HEK293 (cell line): ENCODE measurements around the gene DCAF15.

Experiments used
- CTCF ChIA-PET: fragments of 350-600 bp; formaldehyde crosslinking; extraction: SDS; loops from one replicate; lab custom pipeline; 2021; ENCODE audit warnings: antibody characterized with exemption; lab: Yijun Ruan, JAX
- POLR2A ChIA-PET: fragments of 300-600 bp; formaldehyde crosslinking; extraction: SDS; loops from one replicate; lab custom pipeline; 2020; ENCODE audit warnings: antibody characterized with exemption, inconsistent platforms; lab: Yijun Ruan, JAX
- H3K27ac ChIP-seq: fragments of 200-500 bp; sonication (Bioruptor generic); 2 replicates; pipeline ENCODE4 v1.5.1; 2014; ENCODE audit warnings: low read depth, low read length, control low read depth, inconsistent platforms; ENCODE audit errors: extremely low read depth
- H3K36me3 ChIP-seq, 2 experiments: fragments of 200-500 bp in 1 of 2; sonication (Bioruptor generic) in 1 of 2; 1 replicate in 1 of 2; 2 replicates in 1 of 2; pipeline ENCODE4 v1.5.1; 2014 to 2017; ENCODE audit warnings: inconsistent platforms in 2 of 2, low read length in 2 of 2; ENCODE audit not compliant: control insufficient read depth in 2 of 2, insufficient read depth in 1 of 2
- H3K4me1 ChIP-seq: fragments of 200-500 bp; sonication (Bioruptor generic); 2 replicates; pipeline ENCODE4 v1.5.1; 2014; ENCODE audit warnings: mild to moderate bottlenecking, low read length, inconsistent platforms; ENCODE audit not compliant: control insufficient read depth, insufficient read depth
- H3K4me3 ChIP-seq: 2 replicates; pipeline ENCODE4 v1.5.1; 2011; ENCODE audit warnings: low read depth, mild to moderate bottlenecking, control low read depth, low read length, moderate library complexity
- H3K9me3 ChIP-seq: fragments of 200-500 bp; sonication (Bioruptor generic); 2 replicates; pipeline ENCODE4 v1.5.1; 2014; ENCODE audit warnings: low read depth, low read length, inconsistent platforms; ENCODE audit not compliant: control insufficient read depth, insufficient read depth
- GLI2 ChIP-seq: fragments of 450-650 bp; formaldehyde crosslinking; IDR thresholded peaks from 2 replicates; pipeline ENCODE4; 2017; ENCODE audit warnings: missing biosample characterization, missing genetic modification characterization, low read depth, borderline replicate concordance
- GLIS1 ChIP-seq: fragments of 450-650 bp; formaldehyde crosslinking; IDR thresholded peaks from 2 replicates; pipeline ENCODE4 v1.5.1; 2016; ENCODE audit warnings: missing biosample characterization, missing genetic modification characterization
- INSM2 ChIP-seq: fragments of 450-650 bp; formaldehyde crosslinking; IDR thresholded peaks from 2 replicates; pipeline ENCODE4 v1.5.1; 2016; ENCODE audit warnings: missing biosample characterization, missing genetic modification characterization
- KLF17 ChIP-seq: fragments of 450-650 bp; formaldehyde crosslinking; IDR thresholded peaks from 2 replicates; pipeline ENCODE4 v1.5.1; 2016; ENCODE audit warnings: missing biosample characterization, missing genetic modification characterization
- KLF9 ChIP-seq: fragments of 450-650 bp; formaldehyde crosslinking; IDR thresholded peaks from 2 replicates; pipeline ENCODE4 v1.5.1; 2016; ENCODE audit warnings: missing biosample characterization, missing genetic modification characterization, low read depth
- PRDM6 ChIP-seq: fragments of 450-650 bp; formaldehyde crosslinking; IDR thresholded peaks from 2 replicates; pipeline ENCODE4 v1.5.1; 2017; ENCODE audit warnings: missing biosample characterization, missing genetic modification characterization
- SCRT2 ChIP-seq: fragments of 450-650 bp; formaldehyde crosslinking; IDR thresholded peaks from 2 replicates; pipeline ENCODE4 v1.5.1; 2016; ENCODE audit warnings: missing biosample characterization, missing genetic modification characterization
- WT1 ChIP-seq: fragments of 450-650 bp; formaldehyde crosslinking; IDR thresholded peaks from 2 replicates; pipeline ENCODE4 v1.5.1; 2016; ENCODE audit warnings: missing biosample characterization, missing genetic modification characterization
- ZBTB48 ChIP-seq: fragments of 450-650 bp; formaldehyde crosslinking; IDR thresholded peaks from 2 replicates; pipeline ENCODE4 v1.5.1; 2016; ENCODE audit warnings: missing biosample characterization, missing genetic modification characterization
- ZFHX2 ChIP-seq: fragments of 450-650 bp; formaldehyde crosslinking; conservative IDR thresholded peaks from 2 replicates; pipeline ENCODE4 v1.5.1; 2016; ENCODE audit warnings: missing biosample characterization, missing genetic modification characterization
- ZFP3 ChIP-seq: fragments of 450-650 bp; formaldehyde crosslinking; IDR thresholded peaks from 2 replicates; pipeline ENCODE4 v1.5.1; 2016; ENCODE audit warnings: low read depth, missing biosample characterization, missing genetic modification characterization
- ZFP41 ChIP-seq: fragments of 450-650 bp; formaldehyde crosslinking; IDR thresholded peaks from 2 replicates; pipeline ENCODE4 v1.5.1; 2016; ENCODE audit warnings: missing biosample characterization, missing genetic modification characterization, borderline replicate concordance
- ZNF148 ChIP-seq: fragments of 450-650 bp; formaldehyde crosslinking; IDR thresholded peaks from 2 replicates; pipeline ENCODE4 v1.5.0; 2017; ENCODE audit warnings: missing biosample characterization, missing genetic modification characterization, borderline replicate concordance
- ZNF169 ChIP-seq: fragments of 450-650 bp; formaldehyde crosslinking; IDR thresholded peaks from 2 replicates; pipeline ENCODE4 v1.5.1; 2016; ENCODE audit warnings: missing biosample characterization, missing genetic modification characterization
- ZNF274 ChIP-seq, 2 experiments: fragments of 200-500 bp in 1 of 2; fragments of 450-650 bp in 1 of 2; sonication (Bioruptor generic) in 1 of 2; formaldehyde crosslinking in 1 of 2; IDR thresholded peaks; 2 replicates each; pipeline versions ENCODE4 v1.5.1 to v1.6.1; 2014 to 2016; ENCODE audit warnings: borderline replicate concordance in 1 of 2, inconsistent platforms in 1 of 2, low read length in 1 of 2, missing biosample characterization in 1 of 2, missing genetic modification characterization in 1 of 2
- ZNF324 ChIP-seq: fragments of 450-650 bp; formaldehyde crosslinking; IDR thresholded peaks from 2 replicates; pipeline ENCODE4 v1.5.1; 2016; ENCODE audit warnings: missing biosample characterization, missing genetic modification characterization
- ZNF335 ChIP-seq: fragments of 450-650 bp; formaldehyde crosslinking; conservative IDR thresholded peaks from 2 replicates; pipeline ENCODE4 v1.5.1; 2016; ENCODE audit warnings: missing biosample characterization, missing genetic modification characterization
- ZNF398 ChIP-seq: fragments of 450-650 bp; formaldehyde crosslinking; IDR thresholded peaks from 2 replicates; pipeline ENCODE4 v1.5.1; 2017; ENCODE audit warnings: missing biosample characterization, missing genetic modification characterization
- ZNF548 ChIP-seq: fragments of 450-650 bp; formaldehyde crosslinking; IDR thresholded peaks from 2 replicates; pipeline ENCODE4 v1.5.1; 2016; ENCODE audit warnings: missing biosample characterization, missing genetic modification characterization
- ZNF558 ChIP-seq: fragments of 450-650 bp; formaldehyde crosslinking; IDR thresholded peaks from 2 replicates; pipeline ENCODE4 v1.5.1; 2016; ENCODE audit warnings: missing biosample characterization, missing genetic modification characterization
- ZNF596 ChIP-seq: fragments of 450-650 bp; IDR thresholded peaks from 2 replicates; pipeline ENCODE4 v1.5.0; 2018; ENCODE audit warnings: missing biosample characterization, mild to moderate bottlenecking, missing genetic modification characterization, moderate library complexity
- ZNF621 ChIP-seq: fragments of 450-650 bp; formaldehyde crosslinking; IDR thresholded peaks from 2 replicates; pipeline ENCODE4 v1.5.1; 2017; ENCODE audit warnings: missing biosample characterization, missing genetic modification characterization
- ZNF660 ChIP-seq: fragments of 450-650 bp; IDR thresholded peaks from 2 replicates; pipeline ENCODE4 v1.5.1; 2018; ENCODE audit warnings: missing biosample characterization, mild to moderate bottlenecking, missing genetic modification characterization
- ZNF664 ChIP-seq: fragments of 450-650 bp; formaldehyde crosslinking; IDR thresholded peaks from 2 replicates; pipeline ENCODE4 v1.5.1; 2016; ENCODE audit warnings: missing biosample characterization, missing genetic modification characterization
- ZNF704 ChIP-seq: fragments of 450-650 bp; formaldehyde crosslinking; IDR thresholded peaks from 2 replicates; pipeline ENCODE4 v1.5.1; 2016; ENCODE audit warnings: missing biosample characterization, missing genetic modification characterization
- ZNF768 ChIP-seq: fragments of 450-650 bp; formaldehyde crosslinking; IDR thresholded peaks from 2 replicates; pipeline ENCODE4 v1.5.1; 2018; ENCODE audit warnings: missing biosample characterization, mild to moderate bottlenecking, missing genetic modification characterization

Gene DCAF15

GRCh38 chr19:13979244-13979615 lies 26.9 kb downstream of the DCAF15 start:
- no peak overlapping the region for H3K4me3 ChIP-seq
- H3K36me3 ChIP-seq, result peaks cover 7 to 60% of the 10 kb centered on the region in 2 experiments; a peak in 2 of 3 replicates
- POLR2A ChIA-PET, result interaction anchor here (1.3 kb wide), 1 partner anchor 27 kb away, joined by 5 read pairs; the partner anchor contains the start of gene RFX1
- CTCF ChIA-PET, result interaction anchor here (1.0 kb wide), 1 partner anchor 169 kb away, joined by 3 read pairs; no protein-coding TSS in a partner anchor
- H3K9me3 ChIP-seq, result no peaks in the 10 kb centered on the region
- H3K4me1 ChIP-seq, result no peaks in the 10 kb centered on the region; the same call in 1 of the 2 replicates
- H3K27ac ChIP-seq, result no peak overlapping the region
- TF ChIP-seq ZFP3, result no peak
- no peak for TF ChIP-seq ZFHX2 (tag by site-specific recombination)
- TF ChIP-seq KLF17 (tag by site-specific recombination), result no peak
- no peak for TF ChIP-seq ZBTB48 (tag by site-specific recombination)
- no peak for TF ChIP-seq ZNF596
- no peak for TF ChIP-seq ZNF621 (tag by site-specific recombination)
- TF ChIP-seq ZNF324 (tag by site-specific recombination), result no peak
- TF ChIP-seq ZNF664 (tag by site-specific recombination), result no peak
- TF ChIP-seq GLI2 (tag by site-specific recombination), result no peak
- TF ChIP-seq ZNF548 (tag by site-specific recombination), result no peak
- TF ChIP-seq ZFP41 (tag by site-specific recombination), result no peak
- no peak for TF ChIP-seq ZNF398 (tag by site-specific recombination)
- no peak for TF ChIP-seq ZNF148
- no peak for TF ChIP-seq ZNF274 (IDR thresholded peaks at IDR 0.05; ENCODE audit: low read length)
- TF ChIP-seq ZNF274 (tag by site-specific recombination; IDR thresholded peaks at IDR 0.05; ENCODE audit: borderline replicate concordance), result no peak
- TF ChIP-seq, all 188 proteins: peak for 0

GRCh38 chr19:13979686-13980085 lies 27.4 kb downstream of the DCAF15 start:
- H3K27ac ChIP-seq, result no peak overlapping the region
- no peaks in the 10 kb centered on the region for H3K9me3 ChIP-seq
- no peak overlapping the region for H3K4me3 ChIP-seq
- ChIA-PET CTCF (interaction anchor here (1.0 kb wide), 1 partner anchor 169 kb away, joined by 3 read pairs; no protein-coding TSS in a partner anchor), POLR2A (no interaction called here)
- no peaks in the 10 kb centered on the region for H3K4me1 ChIP-seq
- peaks cover 7 to 56% of the 10 kb centered on the region in 2 experiments; a peak in 2 of 3 replicates for H3K36me3 ChIP-seq
- TF ChIP-seq SCRT2 (tag by site-specific recombination) (no peak), PRDM6 (tag by site-specific recombination) (no peak), ZNF768 (no peak), ZNF335 (tag by site-specific recombination) (no peak), WT1 (tag by site-specific recombination) (no peak), ZNF660 (no peak), ZNF169 (tag by site-specific recombination) (no peak), INSM2 (tag by site-specific recombination) (no peak), GLIS1 (tag by site-specific recombination) (no peak), KLF9 (tag by site-specific recombination) (no peak), ZNF704 (tag by site-specific recombination) (no peak), ZNF558 (tag by site-specific recombination) (no peak)
